Umbilical cord (tissue), 2 donors: ENCODE data around the gene MAD2L2. TPM values are rescaled to one million over a fixed set of nuclear protein-coding genes. Genes with fewer than 3 reads are reported as not detected.

Source experiments
- DNase-seq: peaks from one replicate; pipeline ENCODE4 v3.0.0-alpha.2; 2015; ENCODE audit warnings: low spot score
- total RNA-seq: library from RNA; depleted of rRNA; stranded (reverse); fragments of >200 nt; gene quantifications from one replicate; pipeline ENCODE4 v1.2.3, GENCODE V29; 2014; ENCODE audit warnings: low replicate concordance; ENCODE audit not compliant: insufficient read depth

Gene MAD2L2
- total RNA-seq, 1 donor from 2014 or later = 15.2 TPM

DNA sequence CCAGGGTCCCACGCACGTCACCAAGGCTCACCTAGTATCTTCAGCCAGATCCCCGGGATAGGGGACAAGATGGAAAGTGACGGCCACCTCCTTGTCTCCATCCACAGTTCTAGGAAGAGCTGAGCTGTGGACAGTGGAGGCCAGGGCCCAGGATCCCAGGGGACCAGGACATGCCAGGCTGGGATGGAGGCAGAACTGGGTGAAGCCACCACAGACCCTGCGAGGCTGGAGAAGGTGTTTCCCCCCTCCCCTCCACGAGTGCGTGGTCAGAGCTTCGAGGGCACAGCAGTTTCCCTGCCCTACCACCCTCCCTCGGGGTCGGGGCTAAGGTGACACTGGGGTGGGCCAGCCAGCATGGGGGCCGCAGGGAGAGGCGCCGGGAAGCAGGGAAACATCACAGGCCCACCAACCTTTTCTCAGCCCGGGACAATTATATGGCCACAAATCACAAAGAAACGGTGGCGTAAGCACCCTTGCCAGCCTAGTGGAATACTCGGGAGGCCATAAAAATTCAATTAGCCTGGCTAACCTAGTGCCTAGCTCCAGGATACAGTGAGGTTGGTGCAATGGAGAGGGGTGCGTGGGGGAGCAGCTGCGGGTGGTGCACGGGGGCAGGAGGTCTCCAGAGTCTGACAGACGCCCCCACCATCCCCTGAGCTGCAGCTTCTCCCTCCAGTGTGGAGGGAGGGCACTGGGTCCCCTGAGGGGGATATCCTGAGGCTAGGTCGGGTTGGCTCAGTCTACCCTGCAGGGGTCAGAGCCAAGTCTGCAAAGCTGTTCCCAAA, 23.9 kb upstream of the MAD2L2 start:
- no peak for DNase-seq

- no peak for DNase-seq
These were observed 23.2 kb upstream of the MAD2L2 start for GRCh38 chr1:11704194-11704529.

DNA sequence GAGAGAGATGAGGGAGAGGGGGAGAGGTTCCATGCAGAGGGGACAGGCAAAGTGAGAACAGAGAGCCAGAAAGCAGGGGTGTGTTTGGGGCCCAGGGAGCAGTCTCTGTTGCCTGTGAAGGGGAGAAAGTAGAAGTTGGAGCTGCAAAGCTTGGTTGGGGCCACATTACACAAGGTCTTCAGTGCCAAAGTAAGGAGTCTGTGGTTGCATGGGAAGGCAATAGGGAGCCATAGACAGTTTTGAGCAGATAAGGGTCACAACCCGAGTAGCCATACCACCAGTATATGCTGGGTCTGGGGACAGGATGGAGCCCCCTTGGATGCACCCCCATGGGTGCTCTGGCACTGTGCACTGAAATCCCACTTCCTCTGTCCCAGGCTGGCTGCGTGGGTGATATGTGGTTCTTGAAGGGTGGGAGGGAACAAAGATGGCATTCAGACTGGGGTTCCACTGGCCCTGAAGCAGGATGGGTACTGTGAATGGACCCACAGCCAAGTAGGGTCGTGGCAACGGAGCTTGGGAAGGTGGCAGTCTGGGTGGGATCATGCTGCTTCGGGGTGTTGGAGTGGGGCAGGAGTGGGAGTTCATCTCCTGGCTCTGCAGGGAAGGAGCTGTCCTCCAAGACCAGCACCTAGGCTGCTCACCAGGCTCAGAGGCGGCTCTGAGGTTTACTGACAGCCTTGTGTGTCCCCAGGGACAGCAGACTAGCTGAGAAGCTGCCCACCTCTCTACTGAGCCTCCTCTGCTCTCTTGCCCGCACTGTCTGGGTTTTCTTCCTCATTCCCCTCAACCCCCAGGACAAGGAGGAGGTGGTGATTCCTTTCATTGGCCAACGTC, 22.6 kb upstream of the MAD2L2 start:
- no peak for DNase-seq

DNA sequence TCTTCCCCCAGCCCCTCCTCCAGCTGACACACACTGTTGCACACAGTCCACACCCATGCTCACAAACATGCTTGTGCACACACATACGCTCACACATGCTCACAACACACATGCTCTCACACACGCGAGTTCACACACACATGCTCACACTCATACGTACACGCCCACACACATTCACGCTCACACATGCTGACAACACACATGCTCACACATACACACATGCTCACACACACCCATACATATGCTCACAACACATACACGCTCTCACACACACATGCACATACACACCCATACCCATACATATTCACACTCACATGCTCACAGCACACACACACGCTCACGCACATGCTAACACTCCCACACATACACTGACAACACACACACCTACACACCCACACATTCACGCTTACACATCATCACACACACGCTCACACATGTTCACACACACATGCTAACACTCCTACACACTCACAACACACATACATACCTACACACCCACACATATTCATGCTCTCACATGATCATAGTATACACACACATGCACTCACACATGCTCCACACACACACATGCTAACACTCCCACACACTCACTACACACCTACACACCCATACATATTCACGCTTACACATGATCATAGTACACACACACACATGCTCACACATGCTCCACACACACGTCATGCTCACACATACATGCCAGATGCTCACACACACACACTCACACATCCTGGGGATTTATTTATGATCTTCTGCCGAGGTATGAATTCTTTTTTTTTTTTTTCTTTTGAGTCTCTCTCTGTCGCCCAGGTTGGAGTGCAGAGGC, 21.2 kb upstream of the MAD2L2 start:
- DNase-seq = no peak

- DNase-seq = no peak
These were observed 20.6 kb upstream of the MAD2L2 start for GRCh38 chr1:11701551-11701961.

DNA sequence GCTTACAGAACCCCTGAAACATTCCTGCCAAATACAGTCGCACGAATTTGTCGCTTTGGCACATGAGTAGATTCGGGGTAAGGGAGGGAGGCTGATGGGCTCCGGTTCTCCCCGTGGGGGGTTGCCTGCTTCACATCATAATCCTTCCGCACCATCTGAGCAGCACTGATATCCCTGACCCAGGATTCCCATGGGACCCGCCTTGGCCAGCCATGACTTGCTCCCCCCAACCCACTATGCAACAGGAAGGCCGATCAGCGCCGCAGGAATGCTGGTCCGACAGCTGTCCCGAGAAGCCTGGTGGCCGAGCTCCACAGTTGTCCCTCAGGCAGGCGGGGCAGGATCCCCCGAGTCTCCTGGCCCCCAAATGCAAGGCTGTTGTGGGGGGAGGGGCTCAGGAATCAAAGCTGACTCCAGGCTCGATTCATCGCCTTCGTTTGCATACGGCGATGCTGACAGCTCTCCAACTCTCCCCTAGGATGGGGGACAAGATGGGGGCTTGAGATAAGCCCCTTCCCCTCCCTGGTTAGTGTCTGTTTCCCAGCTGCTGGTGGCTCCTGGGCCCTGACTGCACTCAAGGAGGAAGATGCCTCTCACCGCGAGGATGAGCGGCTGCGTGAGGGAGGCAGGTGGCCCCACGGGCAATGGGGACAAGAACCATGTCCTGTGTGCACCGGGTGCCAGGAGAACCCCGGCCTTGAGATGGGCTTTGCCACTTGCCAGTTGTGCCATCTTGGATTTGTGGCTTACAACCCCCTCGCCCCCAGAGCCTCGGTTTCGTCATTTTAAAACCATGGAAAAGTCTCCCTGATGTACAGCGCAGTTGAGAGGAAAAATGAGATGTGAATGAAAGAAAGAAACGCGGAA, 19.9 kb upstream of the MAD2L2 start:
- DNase-seq = no peak

DNA sequence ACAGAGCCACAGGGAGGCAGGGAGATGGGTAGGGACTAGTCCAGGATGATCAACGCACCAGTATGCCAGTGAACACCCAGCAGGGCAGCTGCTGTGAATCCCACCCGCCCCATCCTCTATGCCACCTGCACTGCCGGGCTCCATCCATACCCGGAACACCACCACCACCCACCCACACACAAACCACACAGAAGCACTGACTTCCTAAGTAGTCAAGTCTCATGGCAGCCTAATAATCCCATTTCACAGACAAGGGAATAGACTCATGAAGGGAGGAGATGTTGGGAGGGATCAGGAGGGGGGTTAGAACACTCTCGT, 16.9 kb upstream of the MAD2L2 start:
- DNase-seq = no peak

GRCh38 chr1:11697188-11697892, 16.4 kb upstream of the MAD2L2 start:
- DNase-seq = no peak

- DNase-seq = no peak
These were observed 14.9 kb upstream of the MAD2L2 start for GRCh38 chr1:11695861-11696260.

- no peak for DNase-seq
These were observed 13.0 kb upstream of the MAD2L2 start for GRCh38 chr1:11693917-11694316.

DNA sequence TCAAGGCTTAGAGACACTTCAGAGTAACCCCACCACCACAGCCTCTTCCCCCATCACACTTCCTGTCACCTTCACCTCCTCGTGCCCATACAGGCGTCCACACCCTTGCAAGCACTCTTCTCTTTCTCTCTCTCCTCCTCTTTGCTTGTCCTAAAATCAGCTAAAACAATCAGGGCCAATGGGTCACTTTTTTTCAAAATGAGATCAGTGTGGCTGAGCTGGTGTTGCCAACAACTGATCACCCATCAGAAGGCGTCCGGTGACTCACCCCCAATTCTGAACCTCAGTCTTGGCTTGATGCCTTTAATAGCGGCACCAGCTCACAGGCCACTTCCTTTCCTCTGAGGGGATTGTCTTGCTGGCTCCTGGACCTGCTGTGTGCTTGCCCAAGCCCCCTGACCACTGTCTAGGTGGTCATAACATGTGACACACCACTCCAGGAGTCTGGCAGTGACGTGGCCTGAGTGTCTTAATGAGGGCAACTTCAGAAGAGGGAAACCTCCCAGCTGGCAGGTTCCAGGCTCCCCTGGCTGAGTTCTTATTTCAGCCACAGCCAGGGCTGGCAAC, 12.2 kb upstream of the MAD2L2 start:
- DNase-seq = no peak

- no peak for DNase-seq
These were observed 11.2 kb upstream of the MAD2L2 start for GRCh38 chr1:11691928-11692711.

DNA sequence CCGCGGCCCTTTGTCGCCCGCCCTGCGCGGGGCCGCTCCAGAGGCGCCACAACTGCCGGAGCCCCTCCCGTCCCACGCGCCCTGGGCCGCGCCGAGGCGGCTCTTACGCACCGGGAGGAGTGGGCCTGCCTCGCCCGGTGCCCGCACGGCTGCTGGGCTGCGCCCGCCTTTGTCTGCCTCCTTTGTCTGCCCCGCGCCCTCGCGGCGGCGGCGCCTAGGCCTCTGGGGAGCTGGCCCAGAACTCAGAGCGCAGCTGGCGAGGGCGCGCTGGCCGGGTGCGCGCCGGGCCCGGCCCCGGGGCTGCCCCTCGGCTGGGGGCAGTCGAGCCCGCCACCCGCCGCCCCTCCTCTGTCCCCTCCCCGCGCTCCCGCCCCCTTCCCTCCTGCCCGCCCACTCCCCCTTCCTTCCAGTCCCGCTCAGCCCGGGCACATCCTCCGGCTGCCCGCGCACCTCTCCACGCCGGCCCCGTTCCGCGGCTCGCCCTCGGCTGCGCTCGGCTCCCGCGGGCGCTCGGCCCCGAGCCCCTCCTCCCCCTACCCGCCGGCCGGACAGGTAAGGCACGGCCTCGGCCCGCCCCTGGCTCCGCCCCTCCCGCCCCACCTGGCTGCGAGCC, 10.5 kb upstream of the MAD2L2 start, which contains the start of gene DRAXIN:
TSS of gene DRAXIN (plus strand) at position 409 of the 613 bp plus-strand sequence. CDS start 14,549 bp downstream, outside the sequence.
- no peak for DNase-seq

- no peak for DNase-seq
These were observed 9.7 kb upstream of the MAD2L2 start for GRCh38 chr1:11690397-11691301.

GRCh38 chr1:11688506-11688905, 7.6 kb upstream of the MAD2L2 start:
- no peak for DNase-seq

- DNase-seq = no peak
These were observed 4.3 kb upstream of the MAD2L2 start for GRCh38 chr1:11685210-11685752.

- DNase-seq = no peak
These were observed 3.1 kb upstream of the MAD2L2 start for GRCh38 chr1:11684070-11684469.

- no peak for DNase-seq
These were observed 1.9 kb upstream of the MAD2L2 start for GRCh38 chr1:11682799-11683198.
